ENCODE measurements around the gene TLR4.

The TLR4 gene

GRCh38 chr9:117715411-117715989, 11.3 kb downstream of the TLR4 start:
- no peak for DNase-seq

GRCh38 chr9:117718085-117718484, 13.9 kb downstream of the TLR4 start:
- no peak for DNase-seq

- DNase-seq, result no peak
Measured at GRCh38 chr9:117718701-117719100, 14.5 kb downstream of the TLR4 start.

- DNase-seq, result no peak
Measured at GRCh38 chr9:117719161-117719920, 15.1 kb downstream of the TLR4 start.

- DNase-seq, result no peak
Measured at GRCh38 chr9:117720066-117720465, 15.9 kb downstream of the TLR4 start.

- no peak for DNase-seq
Measured at GRCh38 chr9:117720555-117720954, 16.4 kb downstream of the TLR4 start.

GRCh38 chr9:117720987-117721386, 16.8 kb downstream of the TLR4 start:
- no peak for DNase-seq

GRCh38 chr9:117722108-117722761, 18.0 kb downstream of the TLR4 start:
- DNase-seq, result no peak

- no peak for DNase-seq
Measured at GRCh38 chr9:117723986-117724625, 19.9 kb downstream of the TLR4 start.

GRCh38 chr9:117725426-117725887, 21.3 kb downstream of the TLR4 start:
- DNase-seq, result no peak

GRCh38 chr9:117729375-117729774, 25.2 kb downstream of the TLR4 start:
- DNase-seq, result no peak

GRCh38 chr9:117732494-117732893, 28.3 kb downstream of the TLR4 start:
- DNase-seq, result no peak

- DNase-seq, result no peak
Measured at GRCh38 chr9:117733465-117733864, 29.3 kb downstream of the TLR4 start.

- no peak for DNase-seq
Measured at GRCh38 chr9:117734082-117734481, 29.9 kb downstream of the TLR4 start.

GRCh38 chr9:117734523-117735314, 30.5 kb downstream of the TLR4 start:
- no peak for DNase-seq

GRCh38 chr9:117737721-117738226, 33.6 kb downstream of the TLR4 start:
- no peak for DNase-seq

- no peak for DNase-seq
Measured at GRCh38 chr9:117739206-117739605, 35.0 kb downstream of the TLR4 start.

- no peak for DNase-seq
Measured at GRCh38 chr9:117739624-117740347, 35.6 kb downstream of the TLR4 start.

- DNase-seq, result no peak
Measured at GRCh38 chr9:117742131-117742530, 37.9 kb downstream of the TLR4 start.

GRCh38 chr9:117744369-117744768, 40.2 kb downstream of the TLR4 start:
- no peak for DNase-seq

GRCh38 chr9:117744856-117745389, 40.7 kb downstream of the TLR4 start:
- no peak for DNase-seq
